C4-2B (cell line): ENCODE data around the gene TNS3.

Source experiments
- ZFX ChIP-seq: fragments of 450-650 bp; IDR thresholded peaks from 2 replicates; pipeline ENCODE4 v1.6.1; 2017
- TF ChIP-seq, protein P1 (sequence below): fragments of 450-650 bp; conservative IDR thresholded peaks from 2 replicates; pipeline ENCODE4 v1.5.1; 2017; ENCODE audit warnings: mild to moderate bottlenecking

DNA sequence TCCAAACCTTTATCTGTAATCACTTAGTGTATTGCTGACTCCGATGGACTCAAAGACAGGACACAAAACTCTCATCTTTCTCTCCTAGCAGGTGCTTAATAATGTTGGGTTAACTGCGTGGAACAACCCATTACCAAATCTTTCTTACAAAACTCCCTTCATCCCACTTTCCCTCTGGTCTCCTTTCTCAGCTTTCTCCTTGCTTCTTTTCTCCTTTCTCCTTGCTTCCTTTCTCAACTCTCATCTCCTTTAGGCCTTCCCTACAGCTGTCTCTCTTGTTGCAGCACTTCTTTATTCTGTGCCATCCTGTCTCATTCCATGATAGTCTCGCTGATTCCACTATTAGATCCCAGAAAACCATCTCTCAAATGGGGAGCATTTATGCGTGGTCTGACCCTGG, 67.5 kb downstream of the TNS3 start:
- TF ChIP-seq, protein P1, sequence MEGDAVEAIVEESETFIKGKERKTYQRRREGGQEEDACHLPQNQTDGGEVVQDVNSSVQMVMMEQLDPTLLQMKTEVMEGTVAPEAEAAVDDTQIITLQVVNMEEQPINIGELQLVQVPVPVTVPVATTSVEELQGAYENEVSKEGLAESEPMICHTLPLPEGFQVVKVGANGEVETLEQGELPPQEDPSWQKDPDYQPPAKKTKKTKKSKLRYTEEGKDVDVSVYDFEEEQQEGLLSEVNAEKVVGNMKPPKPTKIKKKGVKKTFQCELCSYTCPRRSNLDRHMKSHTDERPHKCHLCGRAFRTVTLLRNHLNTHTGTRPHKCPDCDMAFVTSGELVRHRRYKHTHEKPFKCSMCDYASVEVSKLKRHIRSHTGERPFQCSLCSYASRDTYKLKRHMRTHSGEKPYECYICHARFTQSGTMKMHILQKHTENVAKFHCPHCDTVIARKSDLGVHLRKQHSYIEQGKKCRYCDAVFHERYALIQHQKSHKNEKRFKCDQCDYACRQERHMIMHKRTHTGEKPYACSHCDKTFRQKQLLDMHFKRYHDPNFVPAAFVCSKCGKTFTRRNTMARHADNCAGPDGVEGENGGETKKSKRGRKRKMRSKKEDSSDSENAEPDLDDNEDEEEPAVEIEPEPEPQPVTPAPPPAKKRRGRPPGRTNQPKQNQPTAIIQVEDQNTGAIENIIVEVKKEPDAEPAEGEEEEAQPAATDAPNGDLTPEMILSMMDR: no peak
- TF ChIP-seq ZFX: no peak
